BE2C (cell line): ENCODE data around the gene CDKL4.
"Not testable (repeated sequence)": the region's sequence is repeated elsewhere in the genome, so short reads cannot be mapped to it uniquely, and the experiment has no call there.

ENCODE experiments used
- DNase-seq: peaks from one replicate; pipeline ENCODE4 v3.0.0-alpha.2; 2020
- H3K27me3 ChIP-seq: fragments of 250-450 bp; sonication (Bioruptor Pico); 2 replicates; pipeline ENCODE4 v1.5.1; 2020; ENCODE audit warnings: mild to moderate bottlenecking
- H3K36me3 ChIP-seq: fragments of 250-450 bp; sonication (Bioruptor Pico); 2 replicates; pipeline ENCODE4 v1.5.1; 2020; ENCODE audit warnings: mild to moderate bottlenecking
- H3K4me1 ChIP-seq: fragments of 250-450 bp; sonication (Bioruptor Pico); 2 replicates; pipeline ENCODE4 v1.5.1; 2020
- H3K4me3 ChIP-seq: 2 replicates; pipeline ENCODE4 v1.5.1; 2011; ENCODE audit warnings: low read depth, low read length
- H3K9me3 ChIP-seq: fragments of 250-450 bp; sonication (Bioruptor Pico); 2 replicates; pipeline ENCODE4 v1.5.1; 2020
- TF ChIP-seq, protein P1 (sequence below): IDR thresholded peaks from 2 replicates; pipeline ENCODE4 v1.5.1; 2012; ENCODE audit warnings: mild to moderate bottlenecking, low read depth, low read length

CDKL4 gene

DNA sequence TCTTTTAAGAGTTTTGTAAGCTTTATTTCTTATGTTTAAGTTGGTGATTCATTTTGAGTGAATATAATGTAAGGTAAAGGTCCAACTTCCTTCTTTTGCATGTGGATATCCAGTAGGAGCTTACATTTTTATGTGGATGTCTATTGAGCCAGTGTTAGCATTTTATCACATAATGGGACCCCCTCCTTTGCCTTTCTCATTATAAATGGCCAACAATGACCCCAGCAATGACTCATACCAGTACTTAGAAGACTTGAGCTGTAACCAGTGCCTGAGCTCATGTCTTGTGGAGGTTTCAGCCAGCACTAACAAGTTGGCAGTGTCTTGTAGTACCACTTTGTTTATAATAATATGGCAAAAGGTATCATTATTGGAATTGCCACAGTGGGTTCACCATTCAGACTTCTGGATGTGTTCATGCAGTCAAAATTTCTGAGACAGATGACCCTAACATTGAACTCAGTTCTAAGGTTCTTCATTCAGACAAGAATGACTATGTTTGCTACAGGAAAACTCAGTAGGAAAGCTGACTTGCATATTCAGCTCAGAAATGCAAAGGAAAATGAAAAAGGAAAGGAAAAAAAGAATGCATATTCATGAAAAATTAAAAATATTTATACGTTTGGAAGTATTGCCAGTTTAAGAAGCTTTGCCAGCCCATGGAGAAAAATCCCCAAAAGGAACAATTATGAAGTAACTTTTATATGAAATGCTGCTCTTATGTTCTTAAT is 41.0 kb downstream of the CDKL4 start:
- DNase-seq: no peak
- Histone ChIP-seq H3K4me3 (no peak overlapping the region), H3K9me3 (no peaks in the 10 kb centered on the region), H3K27me3 (no peaks in the 10 kb centered on the region), H3K36me3 (no peaks in the 10 kb centered on the region), H3K4me1 (no peaks in the 10 kb centered on the region)
- TF ChIP-seq, protein P1, sequence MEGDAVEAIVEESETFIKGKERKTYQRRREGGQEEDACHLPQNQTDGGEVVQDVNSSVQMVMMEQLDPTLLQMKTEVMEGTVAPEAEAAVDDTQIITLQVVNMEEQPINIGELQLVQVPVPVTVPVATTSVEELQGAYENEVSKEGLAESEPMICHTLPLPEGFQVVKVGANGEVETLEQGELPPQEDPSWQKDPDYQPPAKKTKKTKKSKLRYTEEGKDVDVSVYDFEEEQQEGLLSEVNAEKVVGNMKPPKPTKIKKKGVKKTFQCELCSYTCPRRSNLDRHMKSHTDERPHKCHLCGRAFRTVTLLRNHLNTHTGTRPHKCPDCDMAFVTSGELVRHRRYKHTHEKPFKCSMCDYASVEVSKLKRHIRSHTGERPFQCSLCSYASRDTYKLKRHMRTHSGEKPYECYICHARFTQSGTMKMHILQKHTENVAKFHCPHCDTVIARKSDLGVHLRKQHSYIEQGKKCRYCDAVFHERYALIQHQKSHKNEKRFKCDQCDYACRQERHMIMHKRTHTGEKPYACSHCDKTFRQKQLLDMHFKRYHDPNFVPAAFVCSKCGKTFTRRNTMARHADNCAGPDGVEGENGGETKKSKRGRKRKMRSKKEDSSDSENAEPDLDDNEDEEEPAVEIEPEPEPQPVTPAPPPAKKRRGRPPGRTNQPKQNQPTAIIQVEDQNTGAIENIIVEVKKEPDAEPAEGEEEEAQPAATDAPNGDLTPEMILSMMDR: no peak

DNA sequence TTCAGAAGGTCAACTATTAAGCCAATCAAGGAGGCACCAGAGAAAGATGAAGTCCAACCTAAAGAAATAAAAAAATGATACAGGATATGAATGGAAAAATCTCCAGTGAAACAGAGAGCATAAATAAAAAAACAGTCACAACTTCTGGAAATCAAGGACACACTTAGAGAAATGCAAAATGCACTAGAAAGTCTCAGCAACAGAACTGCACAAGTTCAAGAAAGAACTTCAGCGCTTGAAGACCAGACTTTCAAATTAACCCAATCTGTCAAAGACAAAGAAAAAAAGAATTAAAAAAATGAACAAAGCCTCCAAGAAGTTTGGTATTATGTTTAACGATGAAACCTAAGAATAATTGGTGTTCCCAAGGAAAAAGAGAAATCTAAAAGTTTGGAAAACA is 46.8 kb downstream of the CDKL4 start:
- H3K9me3 ChIP-seq, H3K27me3 ChIP-seq, H3K4me3 ChIP-seq, DNase-seq, H3K4me1 ChIP-seq, H3K36me3 ChIP-seq: not testable (repeated sequence)

DNA sequence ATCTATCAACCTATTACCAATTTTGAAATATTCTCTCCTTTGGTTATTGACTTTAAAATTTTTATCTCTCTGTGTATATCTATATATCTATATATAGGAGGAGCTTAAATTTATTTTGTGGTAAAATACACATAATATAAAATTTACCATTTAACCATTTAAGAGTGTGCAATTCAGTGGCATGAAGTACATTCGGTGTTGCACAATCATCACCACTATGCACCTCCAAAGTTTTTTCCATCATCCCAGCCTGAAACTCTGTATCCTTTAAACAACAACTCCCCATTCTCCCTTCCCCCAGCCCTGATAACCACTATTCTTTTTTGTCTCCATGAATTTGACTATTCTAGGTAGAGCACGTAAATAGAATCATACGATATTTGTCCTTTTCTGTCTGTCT is 49.1 kb downstream of the CDKL4 start:
- Histone ChIP-seq H3K9me3 (no peaks in the 10 kb centered on the region), H3K4me3 (no peak overlapping the region), H3K27me3 (no peaks in the 10 kb centered on the region), H3K36me3 (no peaks in the 10 kb centered on the region), H3K4me1 (no peaks in the 10 kb centered on the region)
- TF ChIP-seq, protein P1: no peak
- DNase-seq: no peak

DNA sequence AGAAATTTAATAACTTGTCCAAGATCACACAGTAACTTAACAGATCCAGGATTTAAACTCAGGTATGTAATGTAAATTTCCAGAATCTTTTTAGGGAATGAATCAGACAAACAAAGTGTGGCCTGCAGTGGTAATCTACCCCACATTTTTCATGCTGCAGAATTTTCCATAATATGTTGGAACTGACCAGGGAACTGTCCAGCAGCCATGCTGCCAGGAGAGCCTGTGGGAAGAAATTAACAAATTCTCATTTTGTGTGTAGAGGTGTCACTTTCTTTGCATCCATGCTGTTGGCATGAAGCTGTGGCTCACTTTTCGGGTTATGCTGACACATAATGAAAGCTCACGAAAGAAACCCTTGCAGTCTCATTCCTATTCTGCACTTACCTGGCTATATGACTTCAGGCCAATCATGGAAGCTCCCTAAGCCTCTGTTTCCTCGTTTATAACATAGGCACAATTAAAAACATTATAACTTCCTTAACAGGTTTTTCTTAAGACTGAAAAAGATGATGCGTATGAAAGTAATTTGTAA is 54.7 kb downstream of the CDKL4 start:
- no peak for DNase-seq
- Histone ChIP-seq H3K36me3 (no peaks in the 10 kb centered on the region), H3K27me3 (no peaks in the 10 kb centered on the region), H3K4me1 (no peaks in the 10 kb centered on the region), H3K9me3 (no peaks in the 10 kb centered on the region), H3K4me3 (no peak overlapping the region)
- TF ChIP-seq, protein P1: no peak

DNA sequence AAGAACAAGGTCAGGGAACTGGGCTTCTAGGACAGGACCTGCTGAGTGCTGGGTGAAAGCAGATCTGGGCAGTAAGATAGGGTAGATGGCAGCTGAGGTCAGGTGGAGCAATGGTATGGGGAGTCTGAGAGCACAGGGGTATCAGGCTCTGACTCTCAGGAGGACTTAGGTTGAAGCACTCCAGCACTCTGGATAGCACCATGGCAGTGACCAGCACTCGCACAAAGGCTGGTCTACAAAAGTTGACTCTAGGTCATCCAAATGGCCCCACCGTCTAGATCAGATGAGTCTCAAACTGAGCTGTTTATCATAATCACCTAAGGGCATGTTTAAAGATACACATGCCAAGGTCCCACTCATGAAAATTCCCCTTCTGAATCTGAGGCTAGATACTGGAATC is 60.1 kb downstream of the CDKL4 start:
- Histone ChIP-seq H3K4me3 (no peak overlapping the region), H3K9me3 (no peaks in the 10 kb centered on the region), H3K27me3 (no peaks in the 10 kb centered on the region), H3K36me3 (no peaks in the 10 kb centered on the region), H3K4me1 (no peaks in the 10 kb centered on the region; the same call in 1 of the 2 replicates)
- DNase-seq: no peak
- TF ChIP-seq, protein P1: no peak

DNA sequence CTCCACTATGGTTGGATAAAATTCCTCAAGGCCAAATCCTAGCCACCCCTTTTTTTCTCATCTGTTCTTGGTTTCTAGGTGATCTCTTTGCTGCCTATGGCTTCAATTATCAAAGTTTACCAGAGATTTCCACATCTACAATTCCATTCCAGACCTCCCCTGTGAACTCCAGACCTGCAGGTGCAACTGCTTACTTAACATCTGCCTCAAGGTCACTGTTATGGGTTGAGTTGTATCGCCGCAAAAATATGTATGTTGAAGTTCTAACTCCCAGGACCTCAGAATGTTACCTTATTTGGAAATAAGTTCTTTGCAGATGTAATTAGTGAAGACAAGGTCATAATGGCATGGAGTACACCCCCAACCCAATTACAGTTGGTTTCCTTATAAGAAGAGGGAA is 62.5 kb downstream of the CDKL4 start:
- DNase-seq: no peak
- Histone ChIP-seq H3K36me3 (no peaks in the 10 kb centered on the region), H3K4me3 (no peak overlapping the region), H3K9me3 (no peaks in the 10 kb centered on the region), H3K27me3 (no peaks in the 10 kb centered on the region), H3K4me1 (no peaks in the 10 kb centered on the region; the same call in 1 of the 2 replicates)
- TF ChIP-seq, protein P1: no peak
